Heart left ventricle (tissue), 16 donors: ENCODE data around the gene DPH1. TPM values are rescaled to one million over a fixed set of nuclear protein-coding genes. Genes with fewer than 3 reads are reported as not detected.
A peak's percentile ranks its signal among the peaks of the same experiment; 100 is the strongest.
"Not testable (repeated sequence)": the region's sequence is repeated elsewhere in the genome, so short reads cannot be mapped to it uniquely, and the experiment has no call there.

Experiments used
- ATAC-seq, 4 donors: fragments of 200-7000 bp; cut with Tn5 transposase; one replicate each; pipeline ENCODE4 v1.9.1; 2020 to 2022; ENCODE audit warnings: moderate library complexity in 4 of 4, mild to moderate bottlenecking in 3 of 4, moderate number of reproducible peaks in 1 of 4
- DNase-seq, 5 donors: peaks; one replicate each; pipeline ENCODE4 v3.0.0-alpha.2; 2020
- H3K27ac ChIP-seq, 12 donors: fragments of 200-600 bp; sonication (generic) in 4 of 12; one replicate each; pipeline versions ENCODE4 v1.5.0 to v1.8.0; 2016 to 2022; ENCODE audit warnings: mild to moderate bottlenecking in 2 of 12
- H3K27me3 ChIP-seq, 9 donors: fragments of 200-600 bp; sonication (generic) in 2 of 9; one replicate each; pipeline versions ENCODE4 v1.5.1 to v1.8.0; 2016 to 2022; ENCODE audit warnings: mild to moderate bottlenecking in 3 of 9
- H3K36me3 ChIP-seq, 9 donors: fragments of 200-600 bp; sonication (generic) in 2 of 9; one replicate each; pipeline versions ENCODE4 v1.5.0 to v1.8.0; 2018 to 2022; ENCODE audit warnings: mild to moderate bottlenecking in 2 of 9
- H3K4me1 ChIP-seq, 12 donors: fragments of 200-600 bp; sonication (generic) in 4 of 12; one replicate each; pipeline versions ENCODE4 v1.5.0 to v1.8.0; 2016 to 2022; ENCODE audit warnings: mild to moderate bottlenecking in 3 of 12
- H3K4me3 ChIP-seq, 12 donors: fragments of 200-600 bp; sonication (generic) in 4 of 12; one replicate each; pipeline versions ENCODE4 v1.5.0 to v1.8.0; 2017 to 2022; ENCODE audit warnings: mild to moderate bottlenecking in 9 of 12, moderate library complexity in 4 of 12
- H3K9me3 ChIP-seq, 12 donors: fragments of 200-600 bp; sonication (generic) in 4 of 12; one replicate each; pipeline versions ENCODE4 v1.5.0 to v1.8.0; 2016 to 2022; ENCODE audit warnings: mild to moderate bottlenecking in 1 of 12
- POLR2A ChIP-seq, 2 donors: fragments of 450-650 bp; IDR thresholded peaks; one replicate each; pipeline ENCODE4 v1.6.1; 2017; ENCODE audit warnings: antibody characterized with exemption in 2 of 2, mild to moderate bottlenecking in 2 of 2, moderate library complexity in 2 of 2
- WGBS, 4 donors: extraction: QIAGEN DNeasy Blood & Tissue Kit in 2 of 4; methylation state at CpG; one replicate each; pipeline versions ENCODE4 v1.1.5 to v1.1.7; 2013 to 2018; 5-methylcytosine and 5-hydroxymethylcytosine counted together
- intact Hi-C, 10 donors: fragments of 100-400 bp; cut with DNase I; formaldehyde crosslinking; loops; one replicate each; pipeline versions ENCODE4 v1.11.1 to v1.14.2; 2022
- polyA plus RNA-seq, 2 donors: library from polyadenylated mRNA; stranded (reverse); fragments of 200-250 nt; gene quantifications; one replicate each; pipeline ENCODE4 v1.2.3, GENCODE V29; 2013
- total RNA-seq, 9 donors: library from RNA; depleted of rRNA in 2 of 9; stranded (reverse); fragments of >200 nt in 2 of 9; fragmentation: NEBNext Ultra II Directional in 3 of 9; extraction: Animal tissue kit (Norgen Biotek cat#: 25700) in 3 of 9; gene quantifications; one replicate each; pipeline versions ENCODE4 v1.1.0 to v1.2.4, GENCODE V29; 2016 to 2023
- TF ChIP-seq, protein P1 (sequence below), 12 donors: fragments of 200-600 bp; sonication (generic) in 4 of 12; IDR thresholded peaks; one replicate each; pipeline versions ENCODE4 v1.5.0 to v1.8.0; 2018 to 2022; ENCODE audit warnings: antibody characterized with exemption in 12 of 12, mild to moderate bottlenecking in 5 of 12
- donor health status: ischemic (EF 13 %, LVEDD 7.1; RV severe dilation, severe dysfunction).
- donor health status: healthy with polysubstance abuse.
- donor health status: DM: no; HTN: yes; CAD: no.
- donor health status: DM: no; HTN: no; CAD: no.
- donor health status: ischemic (EF 25% LVEDD 6.9; RV normal size, moderate dysfunction).
- donor health status: ischemic (EF 25% LVEDD 5.7; RV mildly dilated, moderate dysfunction).
- donor health status: healthy.
- donor health status: DM: yes; HTN: yes; CAD: no.
- donor health status: ischemic (EF 35%, LVEDD 5.7; RV mildly dilated, moderate dysfunction).
- donor health status: nonischemic (EF 11% LVEDD 7.7; RV severe dilation, severe dysfunction).
- donor health status: DM: yes; HTN: yes; CAD: no.
- donor health status: PGD.
- donor health status: ischemic (EF 29% LVEDD 5.4; RV normal size, mild dysfunction).
- donor health status: nonischemic (EF 23%, LVEDD 6.1; RV moderate dilation, normal function).

DPH1 gene
- total and polyA plus RNA-seq, 11 donors = 14.0 to 38.1 (median 23.4) TPM

DNA sequence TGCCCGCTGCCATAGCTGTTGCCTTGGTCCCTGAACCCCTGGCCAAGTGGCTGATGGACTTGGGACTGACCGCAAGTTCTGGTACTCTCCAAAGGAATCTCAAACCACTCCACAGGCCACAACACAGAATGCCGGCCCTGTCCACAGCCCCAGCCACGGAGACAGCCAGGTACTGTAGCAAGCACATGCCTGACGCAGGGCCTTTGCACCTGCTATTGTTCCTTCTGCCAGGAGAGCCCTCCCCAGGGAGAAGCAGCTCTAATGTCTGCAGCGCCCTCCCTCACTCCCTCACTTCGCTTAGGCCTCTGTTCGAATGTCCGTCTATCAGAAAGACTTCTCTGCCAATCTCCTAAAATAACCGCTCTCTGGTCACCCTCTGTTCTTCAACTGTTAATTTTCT is 20.2 kb upstream of the DPH1 start:
- TF ChIP-seq POLR2A (IDR thresholded peaks at IDR 0.05) = no peak
- TF ChIP-seq, protein P1, sequence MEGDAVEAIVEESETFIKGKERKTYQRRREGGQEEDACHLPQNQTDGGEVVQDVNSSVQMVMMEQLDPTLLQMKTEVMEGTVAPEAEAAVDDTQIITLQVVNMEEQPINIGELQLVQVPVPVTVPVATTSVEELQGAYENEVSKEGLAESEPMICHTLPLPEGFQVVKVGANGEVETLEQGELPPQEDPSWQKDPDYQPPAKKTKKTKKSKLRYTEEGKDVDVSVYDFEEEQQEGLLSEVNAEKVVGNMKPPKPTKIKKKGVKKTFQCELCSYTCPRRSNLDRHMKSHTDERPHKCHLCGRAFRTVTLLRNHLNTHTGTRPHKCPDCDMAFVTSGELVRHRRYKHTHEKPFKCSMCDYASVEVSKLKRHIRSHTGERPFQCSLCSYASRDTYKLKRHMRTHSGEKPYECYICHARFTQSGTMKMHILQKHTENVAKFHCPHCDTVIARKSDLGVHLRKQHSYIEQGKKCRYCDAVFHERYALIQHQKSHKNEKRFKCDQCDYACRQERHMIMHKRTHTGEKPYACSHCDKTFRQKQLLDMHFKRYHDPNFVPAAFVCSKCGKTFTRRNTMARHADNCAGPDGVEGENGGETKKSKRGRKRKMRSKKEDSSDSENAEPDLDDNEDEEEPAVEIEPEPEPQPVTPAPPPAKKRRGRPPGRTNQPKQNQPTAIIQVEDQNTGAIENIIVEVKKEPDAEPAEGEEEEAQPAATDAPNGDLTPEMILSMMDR (IDR thresholded peaks at IDR 0.05) = no peak

DNA sequence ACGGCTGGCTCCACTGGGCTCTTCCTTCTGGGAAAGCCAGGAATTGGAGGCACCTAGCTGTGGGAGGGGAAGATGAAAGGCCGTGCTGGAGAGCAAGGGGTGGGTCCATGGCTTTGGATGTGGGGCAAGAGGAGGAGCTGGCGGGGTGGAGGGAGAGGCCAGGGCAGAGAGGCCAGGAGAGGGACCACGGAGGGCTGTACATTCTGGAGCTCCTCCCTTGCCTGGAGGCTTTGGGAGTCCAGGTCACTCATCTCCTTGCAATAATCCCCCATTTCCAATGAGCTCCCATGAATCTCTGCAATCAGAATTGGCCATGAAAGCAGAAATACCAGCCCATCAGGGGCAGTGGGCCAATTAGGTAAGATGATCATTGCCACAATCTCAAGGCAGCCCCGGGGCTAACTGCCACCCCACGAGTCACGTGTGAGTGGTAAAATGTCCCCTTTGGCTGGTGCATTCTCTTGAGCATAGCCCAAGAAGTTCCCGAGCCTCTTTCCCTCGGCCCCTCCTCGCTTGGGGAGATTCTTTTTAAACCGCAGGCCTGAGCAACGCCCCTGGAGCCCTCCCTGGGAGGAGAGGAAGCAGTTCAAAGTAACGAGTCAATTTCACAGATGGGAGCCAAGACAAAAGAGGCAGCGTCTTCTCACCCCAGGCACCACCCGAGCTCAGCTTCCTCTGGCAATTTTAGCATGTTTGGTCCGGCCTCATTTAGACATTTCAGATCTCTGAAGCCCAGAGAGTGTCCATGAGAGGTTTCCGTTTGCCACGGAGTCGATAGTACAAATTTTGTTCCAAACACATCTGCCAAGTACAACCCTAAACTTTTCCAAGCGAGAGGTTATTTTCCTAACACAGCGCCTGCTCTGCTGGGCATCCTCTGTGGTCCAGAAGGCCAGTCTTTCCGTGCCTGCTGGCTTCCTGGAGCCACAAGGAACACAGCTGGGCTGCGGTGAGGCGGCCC is 18.3 kb upstream of the DPH1 start:
- H3K9me3 ChIP-seq = no peaks in the 10 kb centered on the region
- ATAC-seq (peak in 3 of 4 donors; percentile 22 to 72 (median 53)), DNase-seq (no peak)
- H3K4me1 ChIP-seq = peaks cover 0 to 29% (median 6%) of the 10 kb centered on the region in 12 donors
- intact Hi-C loops = no loop called here
- H3K36me3 ChIP-seq = no peaks in the 10 kb centered on the region
- WGBS, 4 donors = 44 to 56% (median 51%) methylated on average over 23 to 24 of the region's 24 CpGs
- H3K4me3 ChIP-seq = peak overlapping the region in 3 of 12 donors; percentile 6 to 25 (median 19)
- H3K27me3 ChIP-seq = no peaks in the 10 kb centered on the region
- peak overlapping the region in 6 of 12 donors; percentile 20 to 60 (median 36) for H3K27ac ChIP-seq
- no peak for TF ChIP-seq POLR2A (IDR thresholded peaks at IDR 0.05)
- TF ChIP-seq, protein P1 (IDR thresholded peaks at IDR 0.05) = no peak

More for the DNA sequence above, 20.2 kb upstream of the DPH1 start:
- ATAC-seq (no peak), DNase-seq (no peak)
- Histone ChIP-seq H3K4me1 (peaks cover 0 to 21% (median 6%) of the 10 kb centered on the region in 12 donors), H3K27ac (no peak overlapping the region), H3K27me3 (no peaks in the 10 kb centered on the region), H3K4me3 (no peak overlapping the region), H3K36me3 (no peaks in the 10 kb centered on the region), H3K9me3 (no peaks in the 10 kb centered on the region)
- intact Hi-C loops = no loop called here
- WGBS, 4 donors = 93 to 96% (median 93%) methylated on average over 8 to 10 of the region's 10 CpGs

DNA sequence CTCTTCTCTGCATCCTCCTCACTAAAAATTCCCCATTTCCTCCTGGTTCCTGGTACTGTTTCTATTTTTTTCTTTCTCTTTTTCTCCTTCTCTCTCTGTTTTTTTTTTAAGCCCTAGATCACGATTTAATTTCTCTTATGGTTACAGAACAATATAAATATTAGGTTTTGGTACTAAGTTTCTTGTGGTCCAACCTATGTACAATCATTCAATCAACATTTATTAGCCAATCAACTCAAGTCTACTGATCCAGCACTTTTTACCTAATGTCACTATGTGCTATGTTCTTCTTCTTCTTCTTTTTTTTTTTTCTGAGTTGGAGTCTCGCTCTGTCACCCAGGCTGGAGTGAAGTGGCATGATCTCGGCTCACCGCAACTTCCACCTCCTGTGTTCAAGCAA is 17.5 kb upstream of the DPH1 start:
- intact Hi-C loops = no loop called here
- Histone ChIP-seq H3K36me3 (no peaks in the 10 kb centered on the region), H3K4me1 (peaks cover 0 to 29% (median 6%) of the 10 kb centered on the region in 12 donors), H3K9me3 (no peaks in the 10 kb centered on the region), H3K27ac (peak overlapping the region in 5 of 12 donors; percentile 20 to 50 (median 42)), H3K4me3 (no peak overlapping the region), H3K27me3 (no peaks in the 10 kb centered on the region)
- TF ChIP-seq, protein P1 (IDR thresholded peaks at IDR 0.05) = no peak
- no peak for TF ChIP-seq POLR2A (IDR thresholded peaks at IDR 0.05)
- WGBS, 4 donors = 92 to 99% (median 94%) methylated on average over 4 of the region's 4 CpGs
- ATAC-seq (no peak), DNase-seq (no peak)

GRCh38 chr17:2013220-2013993 is 16.5 kb upstream of the DPH1 start:
- 92 to 99% (median 94%) methylated on average over 5 to 6 of the region's 6 CpGs for WGBS, 4 donors
- H3K4me1 ChIP-seq = peaks cover 0 to 36% (median 6%) of the 10 kb centered on the region in 12 donors
- H3K9me3 ChIP-seq, H3K27ac ChIP-seq, DNase-seq, H3K27me3 ChIP-seq, H3K4me3 ChIP-seq, intact Hi-C loops, H3K36me3 ChIP-seq: not testable (repeated sequence)
- ATAC-seq = peak in 1 of 4 donors; percentile 4
